K562 (cell line): Measurements from ENCODE around the gene C19orf12. TPM values are rescaled to one million over a fixed set of nuclear protein-coding genes. Genes with fewer than 3 reads are reported as not detected.
A peak's percentile ranks its signal among the peaks of the same experiment; 100 is the strongest.

Source experiments
- ATAC-seq: fragments of 200-7000 bp; cut with Tn5 transposase; 3 replicates; pipeline ENCODE4 v1.9.1; 2020; ENCODE audit warnings: moderate library complexity
- BruUV-seq: library from RNA; stranded (reverse); fragments of 400-500 nt; replicated peaks from 2 replicates; lab custom pipeline; 2021; lab: Mats Ljungman, UMichigan
- CTCF ChIA-PET: fragments of 300-600 bp; formaldehyde crosslinking; extraction: SDS; loops from one replicate; lab custom pipeline; 2021; ENCODE audit warnings: low intra/inter-chr PET ratio; lab: Yijun Ruan, JAX
- POLR2A ChIA-PET: fragments of 300-600, 350-650 bp; sonication (Branson Sonifier 250); formaldehyde crosslinking; extraction: SDS; loops from one replicate; lab custom pipeline; 2021; ENCODE audit warnings: antibody characterized with exemption, inconsistent platforms; lab: Yijun Ruan, JAX
- DNase-seq, 4 experiments: peaks; one replicate each; pipeline versions ENCODE4 v3.0.0 to v3.0.0-alpha.2; 2011 to 2018; ENCODE audit warnings: low spot score in 3 of 4, mixed read lengths in 3 of 4; ENCODE audit errors: extremely low read depth in 1 of 4
- FAIRE-seq: peaks from 2 replicates; lab custom pipeline; 2011; peaks lifted over from hg19 to GRCh38; lab: Jason Lieb, UNC
- H2AFZ ChIP-seq: 2 replicates; pipeline ENCODE4 v1.6.0; 2011; ENCODE audit warnings: low read depth, low read length, control low read depth, inconsistent platforms
- H3K27ac ChIP-seq: fragments of 200-600 bp; 3 replicates; pipeline ENCODE4 v1.8.0; 2011; ENCODE audit warnings: low read depth, mild to moderate bottlenecking, control low read depth, inconsistent platforms, low read length, moderate library complexity, mixed read lengths; ENCODE audit errors: extremely low read depth
- H3K27me3 ChIP-seq, 2 experiments: fragments of 300-600 bp in 1 of 2; 2 replicates in 1 of 2; 3 replicates in 1 of 2; pipeline versions ENCODE4 v1.6.0 to v1.8.0; 2011; ENCODE audit warnings: inconsistent platforms in 2 of 2, low read length in 2 of 2, mild to moderate bottlenecking in 1 of 2, mixed read lengths in 1 of 2, moderate library complexity in 1 of 2; ENCODE audit not compliant: control insufficient read depth in 2 of 2, insufficient read depth in 2 of 2
- H3K36me3 ChIP-seq: fragments of 300-600 bp; 3 replicates; pipeline ENCODE4 v1.8.0; 2011; ENCODE audit warnings: mild to moderate bottlenecking, low read length, inconsistent platforms; ENCODE audit not compliant: control insufficient read depth, insufficient read depth
- H3K4me1 ChIP-seq, 2 experiments: fragments of 200-600 bp in 1 of 2; replicated peaks in 1 of 2; 2 replicates in 1 of 2; 3 replicates in 1 of 2; pipeline versions ENCODE4 v1.5.1 to v1.8.0; 2011; ENCODE audit warnings: inconsistent platforms in 2 of 2, low read length in 2 of 2, mild to moderate bottlenecking in 1 of 2, mixed read lengths in 1 of 2, moderate library complexity in 1 of 2; ENCODE audit not compliant: control insufficient read depth in 2 of 2, insufficient read depth in 2 of 2
- H3K4me2 ChIP-seq: 2 replicates; pipeline ENCODE4 v1.6.1; 2011; ENCODE audit warnings: low read length, control low read depth, inconsistent platforms, mixed read lengths; ENCODE audit not compliant: insufficient read depth
- H3K4me3 ChIP-seq: fragments of 200-600 bp; sonication (generic), shearing (Covaris generic); 2 replicates; pipeline ENCODE4 v1.5.1; 2016; ENCODE audit warnings: control low read depth, inconsistent platforms
- H3K79me2 ChIP-seq: fragments of 200-600 bp; 3 replicates; pipeline ENCODE4 v1.8.0; 2011; ENCODE audit warnings: low read length, inconsistent platforms; ENCODE audit not compliant: control insufficient read depth, insufficient read depth
- H3K9ac ChIP-seq, 2 experiments: 2 replicates each; pipeline versions ENCODE4 v1.6.0 to v1.6.1; 2011; ENCODE audit warnings: low read depth in 2 of 2, low read length in 2 of 2, control low read depth in 1 of 2, inconsistent platforms in 1 of 2, mild to moderate bottlenecking in 1 of 2, mixed read lengths in 1 of 2; ENCODE audit not compliant: insufficient read depth in 1 of 2
- H3K9me1 ChIP-seq: one replicate; pipeline ENCODE4 v1.6.0; 2011; ENCODE audit warnings: inconsistent platforms, mild to moderate bottlenecking, low read length, moderate library complexity; ENCODE audit not compliant: control insufficient read depth, insufficient read depth
- H3K9me3 ChIP-seq: replicated peaks from 2 replicates; pipeline ENCODE4 v1.5.1; 2011; ENCODE audit warnings: low read depth, low read length, inconsistent platforms; ENCODE audit not compliant: control insufficient read depth, insufficient read depth
- H4K20me1 ChIP-seq: replicated peaks from 2 replicates; pipeline ENCODE4 v1.6.1; 2011; ENCODE audit warnings: low read length, inconsistent platforms, mixed read lengths; ENCODE audit not compliant: control insufficient read depth, insufficient read depth
- ATF1 ChIP-seq, 2 experiments: fragments of 450-650 bp in 1 of 2; IDR thresholded peaks; 2 replicates each; pipeline ENCODE4 v1.6.1; 2016; ENCODE audit warnings: missing compliant biosample characterization in 1 of 2, missing genetic modification characterization in 1 of 2
- BHLHE40 ChIP-seq: IDR thresholded peaks from 2 replicates; pipeline ENCODE4 v1.6.1; 2011; ENCODE audit warnings: low read length, improper control_type of control experiment
- DPF2 ChIP-seq: fragments of 450-650 bp; IDR thresholded peaks from 2 replicates; pipeline ENCODE4 v1.6.1; 2016
- FOSL1 ChIP-seq: fragments of 200-800 bp; sonication (Bioruptor generic); conservative IDR thresholded peaks from 2 replicates; pipeline ENCODE4 v1.6.1; 2016; ENCODE audit warnings: missing genetic modification characterization, missing compliant biosample characterization
- HDAC1 ChIP-seq, 2 experiments: fragments of 450-650 bp; IDR thresholded peaks; 2 replicates each; pipeline ENCODE4 v1.6.1; 2016 to 2017; ENCODE audit warnings: inconsistent platforms in 1 of 2, mild to moderate bottlenecking in 1 of 2, moderate library complexity in 1 of 2
- KDM1A ChIP-seq, 2 experiments: fragments of 450-650 bp; IDR thresholded peaks; 2 replicates each; pipeline ENCODE4 v1.6.1; 2016; ENCODE audit warnings: mild to moderate bottlenecking in 2 of 2
- NR2C2 ChIP-seq, 2 experiments: fragments of 200-800 bp in 1 of 2; sonication (Bioruptor generic) in 1 of 2; sonication (generic) in 1 of 2; formaldehyde crosslinking in 1 of 2; IDR thresholded peaks; 2 replicates each; pipeline versions ENCODE4 v1.6.1 to v1.8.0; 2016 to 2022; ENCODE audit warnings: mild to moderate bottlenecking in 1 of 2, missing compliant biosample characterization in 1 of 2, missing genetic modification characterization in 1 of 2, missing genetic modification reagents in 1 of 2
- PKNOX1 ChIP-seq: fragments of 450-650 bp; IDR thresholded peaks from 2 replicates; pipeline ENCODE4 v1.6.1; 2016
- TEAD4 ChIP-seq, 2 experiments: sonication (generic) in 1 of 2; formaldehyde crosslinking in 1 of 2; IDR thresholded peaks; 2 replicates each; pipeline versions ENCODE4 v1.6.1 to v1.8.0; 2012 to 2022; ENCODE audit warnings: borderline replicate concordance in 1 of 2, inconsistent platforms in 1 of 2, low read length in 1 of 2, mild to moderate bottlenecking in 1 of 2, missing genetic modification reagents in 1 of 2
- ZFP36 ChIP-seq: fragments of 150-350 bp; IDR thresholded peaks from 2 replicates; pipeline ENCODE4 v1.6.1; 2018; ENCODE audit warnings: low read length, low read depth; ENCODE audit not compliant: partially characterized antibody
- WGBS: fragments of 100-300 bp; shearing (Covaris generic); methylation state at CpG from one replicate; pipeline ENCODE4 v1.1.6; 2016; ENCODE audit warnings: low coverage, mixed read lengths; ENCODE audit not compliant: insufficient coverage; ENCODE audit errors: missing lambda C conversion rate; 5-methylcytosine and 5-hydroxymethylcytosine counted together
- in situ Hi-C: fragments of 300-500 bp; cut with MboI; formaldehyde crosslinking; loops from 4 replicates; pipeline ENCODE4 v1.15.0; 2018; ENCODE audit warnings: inconsistent platforms, mixed read lengths
- intact Hi-C: fragments of 100-400 bp; cut with micrococcal nuclease; formaldehyde crosslinking; loops from 2 replicates; pipeline ENCODE4 v1.14.2; 2022
- polyA plus RNA-seq, 8 experiments: library from polyadenylated mRNA; depleted of rRNA in 4 of 8; stranded (reverse) in 5 of 8; unstranded in 3 of 8; fragments of >200 nt; fragmentation: Nextera tagmentation in 2 of 8; fragmentation: Illumina TruSeq in 1 of 8; extraction: Ambion mirVana in 2 of 8; extraction: Trizol in 1 of 8; gene quantifications; 2 replicates each; pipeline versions ENCODE4 v1.2.1 to v1.2.3, GENCODE V29; 2011 to 2014; ENCODE audit warnings: inconsistent platforms in 1 of 8, missing spikeins in 1 of 8
- total RNA-seq, 7 experiments: library from RNA; depleted of rRNA in 6 of 7; stranded (reverse); fragments of >200 nt in 6 of 7; fragmentation: Illumina TruSeq in 2 of 7; extraction: Trizol in 2 of 7; gene quantifications; 2 replicates each; pipeline versions ENCODE4 v1.2.1 to v1.2.3, GENCODE V29; 2011 to 2021; ENCODE audit warnings: low replicate concordance in 1 of 7
- TF ChIP-seq, protein P1 (sequence below), 2 experiments: fragments of 450-650 bp in 1 of 2; sonication (generic) in 1 of 2; formaldehyde crosslinking in 1 of 2; IDR thresholded peaks in 1 of 2; conservative IDR thresholded peaks in 1 of 2; 2 replicates each; pipeline versions ENCODE4 v1.6.1 to v1.8.1; 2016 to 2023; ENCODE audit warnings: mild to moderate bottlenecking in 2 of 2, moderate library complexity in 2 of 2, inconsistent platforms in 1 of 2, missing genetic modification reagents in 1 of 2
- TF ChIP-seq, protein P2 (sequence below): sonication (generic); formaldehyde crosslinking; IDR thresholded peaks from 2 replicates; pipeline ENCODE4 v1.5.0; 2020; ENCODE audit warnings: missing genetic modification reagents
- TF ChIP-seq, protein P3 (sequence below): fragments of 450-650 bp; IDR thresholded peaks from 2 replicates; pipeline ENCODE4 v1.6.1; 2016; ENCODE audit warnings: mild to moderate bottlenecking

C19orf12 gene
- total and polyA plus RNA-seq, 9 of the 15 experiments (the other 6 are each of a cell fraction or from before 2014, with no cell fraction given): 1.9 to 14.5 (median 10.2) TPM

- BruUV-seq: TSS peak; percentile 88
- in situ Hi-C loops: no loop called here
- TF ChIP-seq, protein P1, sequence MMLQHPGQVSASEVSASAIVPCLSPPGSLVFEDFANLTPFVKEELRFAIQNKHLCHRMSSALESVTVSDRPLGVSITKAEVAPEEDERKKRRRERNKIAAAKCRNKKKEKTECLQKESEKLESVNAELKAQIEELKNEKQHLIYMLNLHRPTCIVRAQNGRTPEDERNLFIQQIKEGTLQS (IDR thresholded peaks at IDR 0.05): peak; percentile 89
- TF ChIP-seq, protein P1 (CRISPR knock-in tag; conservative IDR thresholded peaks at IDR 0.05): no peak
- TF ChIP-seq TEAD4 (IDR thresholded peaks at IDR 0.05; ENCODE audit: low read length) (no peak), TEAD4 (CRISPR knock-in tag; IDR thresholded peaks at IDR 0.05; ENCODE audit: borderline replicate concordance) (0 out of 2 replicates have a peak, but pooled peaks have one; percentile 3), BHLHE40 (no peak), PKNOX1 (no peak), KDM1A (IDR thresholded peaks at IDR 0.05) (peak; percentile 15 to 42; a peak in 1 of 4 replicates), NR2C2 (CRISPR knock-in tag; IDR thresholded peaks at IDR 0.05) (no peak), NR2C2 (tag; IDR thresholded peaks at IDR 0.05) (peak; percentile 72; the same call in 1 of the 2 replicates), HDAC1 (IDR thresholded peaks at IDR 0.05) (peak in 1 of 2 experiments; percentile 3; a peak in 1 of 4 replicates), ATF1 (CRISPR knock-in tag; IDR thresholded peaks at IDR 0.05) (no peak), ATF1 (tag; IDR thresholded peaks at IDR 0.05) (peak; percentile 19; the same call in 1 of the 2 replicates), DPF2 (peak; percentile 53; the same call in 1 of the 2 replicates), FOSL1 (tag) (peak; percentile 81), ZFP36 (peak; percentile 50)
- TF ChIP-seq, protein P2, sequence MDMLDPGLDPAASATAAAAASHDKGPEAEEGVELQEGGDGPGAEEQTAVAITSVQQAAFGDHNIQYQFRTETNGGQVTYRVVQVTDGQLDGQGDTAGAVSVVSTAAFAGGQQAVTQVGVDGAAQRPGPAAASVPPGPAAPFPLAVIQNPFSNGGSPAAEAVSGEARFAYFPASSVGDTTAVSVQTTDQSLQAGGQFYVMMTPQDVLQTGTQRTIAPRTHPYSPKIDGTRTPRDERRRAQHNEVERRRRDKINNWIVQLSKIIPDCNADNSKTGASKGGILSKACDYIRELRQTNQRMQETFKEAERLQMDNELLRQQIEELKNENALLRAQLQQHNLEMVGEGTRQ (CRISPR knock-in tag): no peak
- TF ChIP-seq, protein P3, sequence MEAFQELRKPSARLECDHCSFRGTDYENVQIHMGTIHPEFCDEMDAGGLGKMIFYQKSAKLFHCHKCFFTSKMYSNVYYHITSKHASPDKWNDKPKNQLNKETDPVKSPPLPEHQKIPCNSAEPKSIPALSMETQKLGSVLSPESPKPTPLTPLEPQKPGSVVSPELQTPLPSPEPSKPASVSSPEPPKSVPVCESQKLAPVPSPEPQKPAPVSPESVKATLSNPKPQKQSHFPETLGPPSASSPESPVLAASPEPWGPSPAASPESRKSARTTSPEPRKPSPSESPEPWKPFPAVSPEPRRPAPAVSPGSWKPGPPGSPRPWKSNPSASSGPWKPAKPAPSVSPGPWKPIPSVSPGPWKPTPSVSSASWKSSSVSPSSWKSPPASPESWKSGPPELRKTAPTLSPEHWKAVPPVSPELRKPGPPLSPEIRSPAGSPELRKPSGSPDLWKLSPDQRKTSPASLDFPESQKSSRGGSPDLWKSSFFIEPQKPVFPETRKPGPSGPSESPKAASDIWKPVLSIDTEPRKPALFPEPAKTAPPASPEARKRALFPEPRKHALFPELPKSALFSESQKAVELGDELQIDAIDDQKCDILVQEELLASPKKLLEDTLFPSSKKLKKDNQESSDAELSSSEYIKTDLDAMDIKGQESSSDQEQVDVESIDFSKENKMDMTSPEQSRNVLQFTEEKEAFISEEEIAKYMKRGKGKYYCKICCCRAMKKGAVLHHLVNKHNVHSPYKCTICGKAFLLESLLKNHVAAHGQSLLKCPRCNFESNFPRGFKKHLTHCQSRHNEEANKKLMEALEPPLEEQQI: no peak
Observed at GRCh38 chr19:29715701-29716581, 880 bp upstream of the C19orf12 start.

More at GRCh38 chr19:29715701-29716581, 880 bp upstream of the C19orf12 start:
- DNase-seq (peak in 1 of 4 experiments; percentile 56), ATAC-seq (peak; percentile 21), FAIRE-seq (peak; percentile 44)
- Histone ChIP-seq H3K9me3 (no peaks in the 10 kb centered on the region), H3K36me3 (no peaks in the 10 kb centered on the region), H3K27ac (peak overlapping the region; percentile 83), H3K79me2 (peaks cover 25% of the 10 kb centered on the region), H3K9ac (peak overlapping the region; percentile 83 to 97), H2AFZ (peak overlapping the region; percentile 78), H4K20me1 (no peaks in the 10 kb centered on the region), H3K27me3 (peaks cover 2 to 8% of the 10 kb centered on the region in 2 experiments; a peak in 3 of 5 replicates), H3K4me3 (peak overlapping the region; percentile 95), H3K9me1 (no peaks in the 10 kb centered on the region), H3K4me2 (peak overlapping the region; percentile 88), H3K4me1 (peaks cover 7 to 31% of the 10 kb centered on the region in 2 experiments; a peak in 4 of 5 replicates)
- CTCF ChIA-PET: interaction anchor here (0.9 to 2.0 kb wide), 2 partner anchors 24 to 105 kb away, joined by 3 to 10 read pairs; no protein-coding TSS in a partner anchor
- POLR2A ChIA-PET: interaction anchor here (0.6 to 3.2 kb wide), 10 partner anchors 9 to 110 kb away, joined by 3 to 10 read pairs (median 4); partner anchors contain the start of genes PLEKHF1 and POP4
- WGBS: 15% methylated on average over 13 of the region's 13 CpGs
- intact Hi-C loops: loop anchor here (1.0 to 10.0 kb wide), 4 partner anchors 22 to 249 kb away; partner anchors contain the start of gene VSTM2B
